ENCODE measurements around the gene ADTRP. TPM values are rescaled to one million over a fixed set of nuclear protein-coding genes. Genes with fewer than 3 reads are reported as not detected.

ADTRP gene
- total RNA-seq, 1 donor from 2014 or later, result 5.3 TPM

DNA sequence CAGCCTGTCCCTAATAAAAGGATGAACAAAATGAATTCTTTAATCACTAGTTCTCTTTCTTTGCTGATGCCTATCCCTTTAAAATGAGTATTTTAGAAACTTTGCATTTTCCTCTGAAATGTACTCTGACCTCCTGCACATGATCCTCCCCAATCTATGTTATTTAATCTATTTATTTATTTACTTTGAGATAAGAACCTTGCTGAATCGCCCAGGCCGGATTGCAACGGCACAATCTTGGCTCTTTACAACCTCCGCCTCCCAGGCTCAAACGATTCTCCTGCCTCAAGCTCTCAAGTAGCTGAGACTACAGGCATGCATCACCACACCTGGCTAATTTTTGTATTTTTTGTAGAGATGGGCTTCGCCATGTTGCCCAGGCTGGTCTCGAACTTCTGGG, 27.9 kb downstream of the ADTRP start:
- no peaks in the 10 kb centered on the region for H3K27me3 Mint-ChIP-seq
- H3K4me1 Mint-ChIP-seq, result no peaks in the 10 kb centered on the region
- intact Hi-C loops (cut with micrococcal nuclease), result no loop called here
- H3K9me3 Mint-ChIP-seq, result peaks cover 3% of the 10 kb centered on the region
- no peak for DNase-seq
- H3K27ac Mint-ChIP-seq, result no peak overlapping the region
- H3K4me3 Mint-ChIP-seq, result no peak overlapping the region
- no peaks in the 10 kb centered on the region for H3K36me3 Mint-ChIP-seq (ENCODE audit: low read depth)

DNA sequence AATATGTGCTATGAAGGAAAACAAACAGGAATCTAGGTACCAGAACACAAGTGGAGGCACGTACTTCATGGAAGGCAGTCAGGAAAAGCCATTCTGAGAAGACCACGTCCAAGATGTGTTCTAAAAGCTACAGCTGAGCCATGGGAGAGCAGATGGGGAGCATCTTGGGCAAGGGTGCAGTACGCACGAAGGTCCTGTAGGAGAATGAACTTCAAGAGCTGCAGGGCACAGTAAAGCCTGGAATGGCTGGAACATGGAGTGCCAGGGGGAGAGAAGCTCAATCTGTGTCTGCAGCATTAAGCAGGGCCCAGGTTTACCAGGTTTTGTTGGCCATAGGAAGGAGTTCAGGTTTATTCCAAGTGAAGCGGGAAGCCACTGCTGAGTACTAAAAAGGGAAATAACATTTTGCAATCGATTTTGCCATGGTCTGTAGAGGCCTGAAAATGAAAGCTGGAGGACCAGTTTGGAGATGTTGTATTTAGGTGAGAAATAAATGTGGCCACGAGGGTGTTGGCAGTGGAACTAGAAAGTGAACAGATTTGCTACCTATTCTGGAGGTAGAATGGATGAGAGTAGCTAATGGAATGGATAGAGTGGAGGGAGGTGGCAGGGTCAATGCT, 29.9 kb downstream of the ADTRP start:
- H3K36me3 Mint-ChIP-seq (ENCODE audit: low read depth), result peaks cover 1% of the 10 kb centered on the region

GRCh38 chr6:11747021-11747420, 31.6 kb downstream of the ADTRP start:
- DNase-seq, result no peak
- H3K4me3 Mint-ChIP-seq, result no peak overlapping the region
- intact Hi-C loops (cut with micrococcal nuclease), result no loop called here
- H3K27me3 Mint-ChIP-seq, result peaks cover 1% of the 10 kb centered on the region
- no peaks in the 10 kb centered on the region for H3K4me1 Mint-ChIP-seq
- H3K36me3 Mint-ChIP-seq (ENCODE audit: low read depth), result peaks cover 1% of the 10 kb centered on the region
- peaks cover 11% of the 10 kb centered on the region for H3K9me3 Mint-ChIP-seq
- no peak overlapping the region for H3K27ac Mint-ChIP-seq

More for the DNA sequence above, 29.9 kb downstream of the ADTRP start:
- H3K4me1 Mint-ChIP-seq, result no peaks in the 10 kb centered on the region
- intact Hi-C loops (cut with micrococcal nuclease), result no loop called here
- no peak overlapping the region for H3K4me3 Mint-ChIP-seq
- peaks cover 11% of the 10 kb centered on the region for H3K9me3 Mint-ChIP-seq
- H3K27me3 Mint-ChIP-seq, result no peaks in the 10 kb centered on the region
- no peak for DNase-seq
- H3K27ac Mint-ChIP-seq, result no peak overlapping the region

- Mint-ChIP-seq H3K9me3 (peaks cover 17% of the 10 kb centered on the region), H3K4me1 (peaks cover 7% of the 10 kb centered on the region), H3K27ac (no peak overlapping the region), H3K27me3 (peaks cover 1% of the 10 kb centered on the region), H3K36me3 (ENCODE audit: low read depth) (peaks cover 1% of the 10 kb centered on the region), H3K4me3 (no peak overlapping the region)
- intact Hi-C loops (cut with micrococcal nuclease), result no loop called here
- DNase-seq, result no peak
Measured at GRCh38 chr6:11744753-11745152, 33.9 kb downstream of the ADTRP start.

- Mint-ChIP-seq H3K27me3 (peaks cover 1% of the 10 kb centered on the region), H3K36me3 (ENCODE audit: low read depth) (peaks cover 1% of the 10 kb centered on the region), H3K4me3 (no peak overlapping the region), H3K9me3 (peaks cover 17% of the 10 kb centered on the region), H3K4me1 (peaks cover 7% of the 10 kb centered on the region), H3K27ac (no peak overlapping the region)
- intact Hi-C loops (cut with micrococcal nuclease), result no loop called here
- no peak for DNase-seq
Measured at GRCh38 chr6:11744101-11744500, 34.5 kb downstream of the ADTRP start.

GRCh38 chr6:11740875-11741274, 37.7 kb downstream of the ADTRP start:
- DNase-seq, result no peak
- Mint-ChIP-seq H3K9me3 (peaks cover 17% of the 10 kb centered on the region), H3K27me3 (peaks cover 1% of the 10 kb centered on the region), H3K4me3 (no peak overlapping the region), H3K4me1 (peaks cover 9% of the 10 kb centered on the region), H3K36me3 (ENCODE audit: low read depth) (peaks cover 1% of the 10 kb centered on the region), H3K27ac (no peak overlapping the region)
- intact Hi-C loops (cut with micrococcal nuclease), result no loop called here

DNA sequence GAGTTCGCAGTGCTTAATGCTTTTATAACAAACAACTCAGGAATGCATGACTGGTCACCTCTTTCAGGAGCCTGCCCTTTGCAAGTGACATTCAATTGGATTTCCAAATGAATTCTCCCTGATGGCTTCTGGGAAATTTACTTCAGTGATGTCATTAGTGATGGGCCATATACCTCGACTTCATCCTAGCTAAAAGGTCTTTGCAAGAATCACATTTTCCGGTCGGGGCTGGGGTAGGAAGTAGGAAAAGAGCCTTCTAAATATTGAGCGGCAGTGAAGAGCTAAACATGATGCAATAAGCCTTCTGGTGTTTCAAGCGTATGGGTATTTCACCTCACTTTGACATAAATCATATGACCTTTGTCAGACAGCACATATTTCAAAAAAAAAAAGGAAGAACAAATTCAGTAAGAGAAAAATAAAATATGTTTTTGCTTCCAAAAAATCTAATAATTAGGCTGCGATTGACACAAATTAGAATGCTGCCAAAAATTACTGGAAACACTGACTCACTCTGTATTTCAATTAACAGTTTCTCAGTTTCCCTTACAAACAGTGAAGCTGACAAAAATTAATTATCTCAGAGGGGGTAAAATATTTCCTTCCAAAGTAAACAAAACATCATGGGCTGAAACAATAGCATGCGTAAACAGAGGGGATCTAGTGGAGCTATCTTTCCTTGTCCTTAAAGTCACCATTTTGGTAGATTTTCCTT, 39.8 kb downstream of the ADTRP start:
- Mint-ChIP-seq H3K27me3 (peaks cover 1% of the 10 kb centered on the region), H3K36me3 (ENCODE audit: low read depth) (no peaks in the 10 kb centered on the region), H3K4me3 (no peak overlapping the region), H3K4me1 (peaks cover 9% of the 10 kb centered on the region), H3K9me3 (peaks cover 9% of the 10 kb centered on the region), H3K27ac (no peak overlapping the region)
- intact Hi-C loops (cut with micrococcal nuclease), result loop anchor here (5.0 kb wide), 1 partner anchor 37 kb away; no protein-coding TSS in a partner anchor
- no peak for DNase-seq

GRCh38 chr6:11738234-11738633, 40.4 kb downstream of the ADTRP start:
- no peak overlapping the region for H3K4me3 Mint-ChIP-seq

GRCh38 chr6:11736601-11737000, 42.0 kb downstream of the ADTRP start:
- Mint-ChIP-seq H3K36me3 (ENCODE audit: low read depth) (peaks cover 5% of the 10 kb centered on the region), H3K4me3 (no peak overlapping the region), H3K27me3 (no peaks in the 10 kb centered on the region), H3K9me3 (peaks cover 15% of the 10 kb centered on the region), H3K27ac (no peak overlapping the region), H3K4me1 (peaks cover 30% of the 10 kb centered on the region)
- intact Hi-C loops (cut with micrococcal nuclease), result loop anchor here (5.0 kb wide), 1 partner anchor 34 kb away; no protein-coding TSS in a partner anchor
- no peak for DNase-seq

More at GRCh38 chr6:11738234-11738633, 40.4 kb downstream of the ADTRP start:
- no peak overlapping the region for H3K27ac Mint-ChIP-seq
- DNase-seq, result no peak
- peaks cover 15% of the 10 kb centered on the region for H3K4me1 Mint-ChIP-seq
- H3K9me3 Mint-ChIP-seq, result peaks cover 14% of the 10 kb centered on the region
- peaks cover 4% of the 10 kb centered on the region for H3K36me3 Mint-ChIP-seq (ENCODE audit: low read depth)
- peaks cover 1% of the 10 kb centered on the region for H3K27me3 Mint-ChIP-seq
- intact Hi-C loops (cut with micrococcal nuclease), result loop anchor here (5.0 kb wide), 1 partner anchor 36 kb away; no protein-coding TSS in a partner anchor

- H3K4me1 Mint-ChIP-seq, result peaks cover 37% of the 10 kb centered on the region
- H3K9me3 Mint-ChIP-seq, result peaks cover 13% of the 10 kb centered on the region
- H3K27me3 Mint-ChIP-seq, result no peaks in the 10 kb centered on the region
- H3K4me3 Mint-ChIP-seq, result no peak overlapping the region
- peaks cover 7% of the 10 kb centered on the region for H3K36me3 Mint-ChIP-seq (ENCODE audit: low read depth)
- no peak for DNase-seq
- H3K27ac Mint-ChIP-seq, result no peak overlapping the region
- intact Hi-C loops (cut with micrococcal nuclease), result loop anchor here (5.0 kb wide), 2 partner anchors 33 to 382 kb away; no protein-coding TSS in a partner anchor
Measured at GRCh38 chr6:11734861-11735613, 43.6 kb downstream of the ADTRP start.

DNA sequence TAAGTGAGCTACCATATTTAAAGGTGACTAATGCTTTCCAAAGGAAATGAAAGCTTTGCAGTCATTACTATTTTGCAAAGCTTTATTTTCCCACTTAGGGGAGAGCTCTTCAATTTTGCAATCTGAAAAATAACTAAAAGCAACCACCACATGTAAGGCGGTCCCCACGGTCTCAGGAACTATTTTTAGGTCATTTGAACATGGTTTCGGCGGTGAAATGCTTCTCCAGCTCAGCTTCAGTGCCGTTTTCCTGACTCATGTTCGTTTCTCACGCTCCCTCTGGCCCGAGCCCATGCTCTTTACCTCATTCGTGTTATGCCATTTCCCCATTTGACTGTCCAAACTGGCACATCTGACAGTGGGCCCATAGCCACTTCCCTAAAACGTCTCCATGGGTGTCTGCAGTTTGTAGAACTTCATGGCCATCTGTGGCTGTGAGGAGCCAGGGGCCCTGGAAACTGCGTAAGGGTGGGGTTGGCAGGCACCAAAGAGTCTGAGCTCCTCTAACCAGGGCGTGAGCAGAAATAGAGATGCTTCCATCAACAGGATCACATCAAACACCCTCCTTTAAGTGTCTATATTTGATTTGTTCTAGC, 46.5 kb downstream of the ADTRP start:
- DNase-seq, result peak; percentile 76
- peak overlapping the region; percentile 64 for H3K4me3 Mint-ChIP-seq
- H3K4me1 Mint-ChIP-seq, result peaks cover 61% of the 10 kb centered on the region
- peak overlapping the region; percentile 93 for H3K27ac Mint-ChIP-seq
- peaks cover 10% of the 10 kb centered on the region for H3K36me3 Mint-ChIP-seq (ENCODE audit: low read depth)
- intact Hi-C loops (cut with micrococcal nuclease), result loop anchor here (1.0 to 5.0 kb wide), 5 partner anchors 21 to 501 kb away; no protein-coding TSS in a partner anchor
- H3K9me3 Mint-ChIP-seq, result peaks cover 13% of the 10 kb centered on the region
- no peaks in the 10 kb centered on the region for H3K27me3 Mint-ChIP-seq

GRCh38 chr6:11731423-11731822, 47.2 kb downstream of the ADTRP start:
- Mint-ChIP-seq H3K27me3 (no peaks in the 10 kb centered on the region), H3K4me1 (peaks cover 64% of the 10 kb centered on the region), H3K4me3 (peak overlapping the region; percentile 29), H3K27ac (peak overlapping the region; percentile 93), H3K36me3 (ENCODE audit: low read depth) (peaks cover 12% of the 10 kb centered on the region), H3K9me3 (peaks cover 13% of the 10 kb centered on the region)
- intact Hi-C loops (cut with micrococcal nuclease), result loop anchor here (5.0 kb wide), 1 partner anchor 386 kb away; no protein-coding TSS in a partner anchor
- DNase-seq, result no peak

GRCh38 chr6:11730641-11731040, 48.0 kb downstream of the ADTRP start:
- peak; percentile 71 for DNase-seq
- no peaks in the 10 kb centered on the region for H3K27me3 Mint-ChIP-seq
- intact Hi-C loops (cut with micrococcal nuclease), result loop anchor here (5.0 kb wide), 1 partner anchor 387 kb away; no protein-coding TSS in a partner anchor
- peaks cover 17% of the 10 kb centered on the region for H3K9me3 Mint-ChIP-seq
- H3K27ac Mint-ChIP-seq, result peak overlapping the region; percentile 94
- H3K4me1 Mint-ChIP-seq, result peaks cover 70% of the 10 kb centered on the region
- H3K4me3 Mint-ChIP-seq, result peak overlapping the region; percentile 14
- H3K36me3 Mint-ChIP-seq (ENCODE audit: low read depth), result peaks cover 17% of the 10 kb centered on the region
